Activated CD4-positive, alpha-beta T cell treated with anti-CD3 and anti-CD28 coated beads, Interleukin-2, amount 50 U/mL, for 24 hours (primary cell): Measurements from ENCODE around the gene SLC2A6.
"Not testable (repeated sequence)": the region's sequence is repeated elsewhere in the genome, so short reads cannot be mapped to it uniquely, and the experiment has no call there.

Experiments used
- DNase-seq, 2 donors: peaks; one replicate each; pipeline ENCODE4 v3.0.0-alpha.2; 2020; ENCODE audit warnings: low read depth in 1 of 2, low spot score in 1 of 2

Gene SLC2A6

GRCh38 chr9:133463234-133463863 lies 15.6 kb downstream of the SLC2A6 start:
- no peak for DNase-seq

GRCh38 chr9:133461975-133462374 lies 16.9 kb downstream of the SLC2A6 start:
- no peak for DNase-seq

- no peak for DNase-seq
Measured at GRCh38 chr9:133460405-133461175, 18.3 kb downstream of the SLC2A6 start.

DNA sequence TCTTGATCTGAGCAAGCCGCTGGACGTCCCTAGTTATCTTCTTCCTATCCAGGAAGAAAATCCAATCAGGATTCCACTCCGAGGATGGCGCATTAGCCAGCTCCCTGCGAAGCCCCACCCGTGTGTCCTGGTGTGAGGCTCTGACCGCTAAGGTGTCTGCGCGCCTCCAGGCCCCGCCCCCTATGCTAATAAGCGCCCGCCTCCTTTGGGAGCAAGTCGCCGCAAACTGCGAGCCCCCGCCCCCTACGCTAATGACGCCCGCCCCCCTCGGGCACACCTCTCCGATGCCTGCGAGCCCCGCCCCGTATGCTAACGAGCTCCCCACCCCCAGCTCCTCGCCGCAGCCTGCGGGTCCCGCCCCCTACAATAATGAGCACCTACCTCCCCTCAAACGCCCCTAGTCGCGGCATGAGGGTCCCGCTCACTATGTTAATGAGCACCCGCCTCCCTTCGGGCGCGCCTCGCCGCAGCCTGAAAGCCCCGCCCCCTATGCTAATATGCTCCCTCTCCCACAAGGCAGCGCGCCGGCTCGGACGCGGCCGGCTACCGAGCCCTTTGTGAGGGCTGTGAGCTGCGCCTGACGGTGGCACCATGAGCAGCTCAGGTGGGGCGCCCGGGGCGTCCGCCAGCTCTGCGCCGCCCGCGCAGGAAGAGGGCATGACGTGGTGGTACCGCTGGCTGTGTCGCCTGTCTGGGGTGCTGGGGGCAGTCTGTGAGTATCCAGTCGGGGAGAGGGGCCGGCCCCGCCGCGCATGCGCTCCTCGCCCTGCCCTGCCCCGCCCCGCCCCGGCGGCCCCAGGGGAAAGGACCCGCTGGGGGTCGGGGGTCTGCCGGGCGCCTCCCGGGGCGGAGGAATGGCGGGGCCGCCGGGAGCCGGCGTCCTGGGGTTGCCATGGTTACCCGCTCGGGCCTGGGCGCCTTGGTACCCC lies 19.2 kb downstream of the SLC2A6 start, which contains the start of gene CACFD1:
Gene CACFD1, plus strand, starts transcription at position 503 of the 929 bp plus-strand sequence. Its CDS starts 89 bp downstream, at position 592.
- DNase-seq = peak; percentile 79 to 90

DNA sequence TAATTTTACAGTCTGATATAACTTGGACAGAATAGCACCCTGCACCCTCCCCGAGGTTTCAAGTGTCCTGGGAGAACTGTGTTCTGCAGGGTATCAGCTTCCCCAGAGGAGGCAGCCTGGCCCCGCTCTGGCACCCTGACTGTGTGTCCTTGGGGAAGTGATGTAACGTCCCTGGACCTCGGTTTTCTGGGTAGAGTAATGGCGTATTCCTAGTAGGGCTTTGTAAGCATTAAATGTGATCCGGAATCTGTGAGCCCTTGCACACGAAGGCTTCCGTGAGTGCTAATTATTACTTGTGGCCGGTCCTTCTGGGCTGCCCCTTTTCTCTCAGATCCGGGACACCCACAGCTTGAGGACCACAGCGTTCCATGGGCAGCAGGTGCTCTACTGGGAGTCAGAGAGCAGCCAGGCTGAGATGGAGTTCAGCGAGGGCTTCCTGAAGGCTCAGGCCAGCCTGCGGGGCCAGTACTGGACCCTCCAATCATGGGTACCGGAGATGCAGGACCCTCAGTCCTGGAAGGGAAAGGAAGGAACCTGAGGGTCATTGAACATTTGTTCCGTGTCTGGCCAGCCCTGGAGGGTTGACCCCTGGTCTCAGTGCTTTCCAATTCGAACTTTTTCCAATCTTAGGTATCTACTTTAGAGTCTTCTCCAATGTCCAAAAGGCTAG lies 20.1 kb downstream of the SLC2A6 start:
- DNase-seq = no peak

DNA sequence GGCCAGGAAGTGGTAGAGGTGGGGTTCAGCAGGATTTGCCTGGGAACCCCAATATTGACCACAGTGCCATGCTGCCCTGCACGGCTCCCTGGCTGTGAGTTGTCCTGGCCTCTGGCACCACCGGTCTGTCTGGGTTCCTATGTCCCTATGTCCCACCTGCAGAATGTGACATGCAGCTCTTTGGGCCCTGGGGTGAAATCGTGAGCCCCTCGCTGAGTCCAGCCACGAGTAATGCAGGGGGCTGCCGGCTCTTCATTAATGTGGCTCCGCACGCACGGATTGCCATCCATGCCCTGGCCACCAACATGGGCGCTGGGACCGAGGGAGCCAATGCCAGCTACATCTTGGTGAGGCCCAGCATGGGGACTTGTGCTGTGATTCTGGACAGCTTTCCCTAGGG lies 21.2 kb downstream of the SLC2A6 start:
- no peak for DNase-seq

- DNase-seq = no peak
Measured at GRCh38 chr9:133457233-133457632, 21.7 kb downstream of the SLC2A6 start.

GRCh38 chr9:133456409-133456808 lies 22.5 kb downstream of the SLC2A6 start:
- DNase-seq = no peak

GRCh38 chr9:133455936-133456335 lies 23.0 kb downstream of the SLC2A6 start:
- no peak for DNase-seq

GRCh38 chr9:133454943-133455673 lies 23.8 kb downstream of the SLC2A6 start:
- no peak for DNase-seq

GRCh38 chr9:133454325-133454724 lies 24.6 kb downstream of the SLC2A6 start:
- DNase-seq = no peak

DNA sequence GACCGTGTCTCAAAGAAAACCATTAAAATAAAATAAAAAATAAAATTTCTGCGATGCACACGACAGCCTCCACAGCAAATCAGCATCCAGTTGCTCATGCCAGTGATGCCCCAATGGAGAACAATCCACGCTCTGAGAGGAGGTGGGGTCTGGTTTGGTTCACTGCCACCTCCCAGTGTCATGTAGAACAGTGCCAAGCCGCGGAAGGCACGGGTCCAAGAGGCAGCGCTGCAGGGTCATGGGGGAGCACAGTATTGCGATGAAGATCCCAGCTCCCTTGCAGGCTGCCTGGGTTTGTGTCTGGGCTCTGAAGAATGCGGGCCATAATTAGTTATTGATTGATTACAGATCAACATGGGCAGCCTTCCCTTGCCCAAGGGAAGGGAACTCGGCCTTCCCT lies 25.2 kb downstream of the SLC2A6 start:
- DNase-seq = no peak

DNA sequence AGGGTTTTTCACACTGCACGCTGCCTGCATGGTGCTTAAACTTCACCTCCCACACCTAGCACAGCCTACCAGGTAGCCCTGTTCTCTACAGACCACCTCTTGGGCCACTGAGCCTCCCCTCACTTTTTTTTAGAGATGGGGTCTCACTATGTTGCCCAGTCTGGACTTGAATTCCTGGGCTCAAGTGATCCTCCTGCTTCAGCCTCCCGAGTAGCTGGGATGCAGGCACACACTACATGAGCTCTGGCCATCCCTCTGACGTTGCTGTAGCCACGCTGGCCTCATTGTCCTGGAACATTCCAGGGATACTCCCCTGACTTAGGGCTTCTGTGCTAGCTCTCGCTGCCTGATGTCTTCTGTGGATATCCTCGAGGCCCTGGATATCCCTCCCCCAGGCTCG lies 26.3 kb downstream of the SLC2A6 start:
- no peak for DNase-seq

DNA sequence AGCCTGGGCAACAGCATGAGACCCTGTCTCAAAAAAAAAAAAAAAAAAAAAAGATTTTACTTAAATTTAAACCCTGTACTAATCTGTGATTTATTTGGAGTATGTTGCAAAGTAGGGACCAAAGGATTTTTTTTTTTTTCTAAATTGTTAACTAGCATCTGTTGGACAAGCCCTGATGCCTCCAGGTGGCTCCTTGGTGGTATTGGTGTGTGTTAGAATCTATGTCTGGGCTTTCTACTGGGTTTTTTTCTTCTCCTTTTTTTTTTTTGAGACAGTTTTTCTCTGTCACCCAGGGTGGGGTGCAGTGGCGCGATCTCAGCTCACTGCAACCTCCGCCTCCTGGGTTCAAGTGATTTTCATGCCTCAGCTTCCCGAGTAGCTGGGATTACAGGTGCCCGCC lies 27.0 kb downstream of the SLC2A6 start:
- not testable (repeated sequence) for DNase-seq

GRCh38 chr9:133449760-133450159 lies 29.1 kb downstream of the SLC2A6 start:
- DNase-seq = no peak

DNA sequence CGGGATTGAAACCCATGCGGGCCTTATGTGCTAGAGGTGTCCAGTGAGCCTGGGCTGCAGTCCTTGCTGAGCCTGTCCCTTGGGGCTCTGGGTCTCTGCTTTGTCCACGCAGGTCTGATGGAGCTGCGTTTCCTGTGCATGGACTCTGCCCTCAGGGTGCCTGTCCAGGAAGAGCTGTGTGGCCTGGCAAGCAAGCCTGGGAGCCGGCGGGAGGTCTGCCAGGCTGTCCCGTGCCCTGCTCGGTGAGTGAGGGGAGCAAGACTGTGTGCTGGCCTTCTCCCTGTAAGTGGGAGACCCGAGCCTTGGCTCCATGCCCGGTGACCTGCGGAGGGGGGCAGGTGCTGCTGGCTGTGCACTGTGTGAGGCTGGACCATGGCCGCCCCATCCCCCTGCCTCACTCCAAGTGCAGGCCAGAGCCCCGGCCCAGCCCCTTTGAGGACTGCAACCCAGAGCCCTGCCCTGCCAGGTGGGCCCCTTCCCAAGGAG lies 30.4 kb downstream of the SLC2A6 start:
- no peak for DNase-seq

- no peak for DNase-seq
Measured at GRCh38 chr9:133445293-133445969, 33.5 kb downstream of the SLC2A6 start.

GRCh38 chr9:133443982-133444381 lies 34.9 kb downstream of the SLC2A6 start:
- no peak for DNase-seq

DNA sequence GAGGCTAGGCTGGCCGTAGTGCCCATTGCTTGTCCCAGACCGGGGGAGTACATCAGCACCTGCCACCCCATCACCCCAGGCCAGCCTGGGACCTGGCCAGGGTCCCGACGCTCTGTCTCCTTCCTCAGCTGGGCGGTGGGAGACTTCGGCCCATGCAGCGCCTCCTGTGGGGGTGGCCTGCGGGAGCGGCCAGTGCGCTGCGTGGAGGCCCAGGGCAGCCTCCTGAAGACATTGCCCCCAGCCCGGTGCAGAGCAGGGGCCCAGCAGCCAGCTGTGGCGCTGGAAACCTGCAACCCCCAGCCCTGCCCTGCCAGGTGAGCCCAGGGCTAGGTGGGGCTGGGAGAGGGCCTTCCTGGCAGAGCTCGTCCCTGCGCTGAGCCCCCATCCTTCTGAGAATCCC lies 35.7 kb downstream of the SLC2A6 start:
- no peak for DNase-seq

GRCh38 chr9:133441571-133441970 lies 37.3 kb downstream of the SLC2A6 start:
- no peak for DNase-seq
